Endothelial cell of umbilical vein (primary cell): ENCODE measurements around the gene CCSER1. TPM values are rescaled to one million over a fixed set of nuclear protein-coding genes. Genes with fewer than 3 reads are reported as not detected.

Source experiments
- BruUV-seq: library from RNA; stranded (reverse); fragments of 400-500 nt; replicated peaks from 2 replicates; lab custom pipeline; 2021; lab: Mats Ljungman, UMichigan
- CTCF ChIA-PET: fragments of 300-600, 350-600 bp; sonication (Branson Sonifier 250); formaldehyde crosslinking; loops from one replicate; lab custom pipeline; 2021; ENCODE audit warnings: antibody characterized with exemption, inconsistent platforms; lab: Charles Lee
- POLR2A ChIA-PET: fragments of 300-600, 350-600 bp; sonication (Branson Sonifier 250); formaldehyde crosslinking; loops from one replicate; lab custom pipeline; 2021; ENCODE audit warnings: antibody characterized with exemption, inconsistent platforms; lab: Charles Lee
- DNase-seq: peaks from one replicate; pipeline ENCODE4 v3.0.0-alpha.2; 2011; ENCODE audit warnings: low read depth, low spot score
- FAIRE-seq: peaks from 2 replicates; lab custom pipeline; 2011; peaks lifted over from hg19 to GRCh38; lab: Jason Lieb, UNC
- H2AFZ ChIP-seq: 2 replicates; pipeline ENCODE4 v1.6.0; 2012; ENCODE audit warnings: low read depth, low read length, control low read depth, inconsistent platforms
- H3K27ac ChIP-seq: 2 replicates; pipeline ENCODE4 v1.5.1; 2011; ENCODE audit warnings: low read depth, mild to moderate bottlenecking, control low read depth, low read length, moderate library complexity; ENCODE audit not compliant: insufficient read depth
- H3K27me3 ChIP-seq, 2 experiments: 2 replicates each; pipeline versions ENCODE4 v1.6.0 to v1.6.1; 2011; ENCODE audit warnings: low read length in 2 of 2, mixed read lengths in 1 of 2; ENCODE audit not compliant: control insufficient read depth in 2 of 2, insufficient read depth in 2 of 2
- H3K36me3 ChIP-seq, 2 experiments: 2 replicates in 1 of 2; 3 replicates in 1 of 2; pipeline ENCODE4 v1.5.1; 2011; ENCODE audit warnings: low read length in 2 of 2, mild to moderate bottlenecking in 1 of 2, moderate library complexity in 1 of 2; ENCODE audit not compliant: control insufficient read depth in 2 of 2, insufficient read depth in 2 of 2; ENCODE audit errors: extremely low read depth in 1 of 2
- H3K4me1 ChIP-seq: 3 replicates; pipeline ENCODE4 v1.5.1; 2011; ENCODE audit warnings: mild to moderate bottlenecking, low read length; ENCODE audit not compliant: control insufficient read depth, insufficient read depth; ENCODE audit errors: extremely low read depth
- H3K4me2 ChIP-seq: 2 replicates; pipeline ENCODE4 v1.6.1; 2011; ENCODE audit warnings: low read length, control low read depth, mixed read lengths; ENCODE audit not compliant: insufficient read depth
- H3K4me3 ChIP-seq, 3 experiments: fragments of 200-600 bp in 1 of 3; sonication (generic), shearing (Covaris generic) in 1 of 3; replicated peaks in 1 of 3; 2 replicates each; pipeline ENCODE4 v1.5.1; 2011 to 2016; ENCODE audit warnings: control low read depth in 3 of 3, low read length in 3 of 3, mild to moderate bottlenecking in 2 of 3, inconsistent platforms in 1 of 3, low read depth in 1 of 3, moderate library complexity in 1 of 3; ENCODE audit not compliant: insufficient read depth in 1 of 3
- H3K79me2 ChIP-seq: 2 replicates; pipeline ENCODE4 v1.6.0; 2012; ENCODE audit warnings: low read length, inconsistent platforms; ENCODE audit not compliant: control insufficient read depth, insufficient read depth
- H3K9ac ChIP-seq: replicated peaks from 2 replicates; pipeline ENCODE3; 2011; ENCODE audit warnings: low read length, control low read depth; ENCODE audit not compliant: insufficient read depth; ENCODE audit errors: extremely low read depth
- H3K9me1 ChIP-seq: replicated peaks from 3 replicates; pipeline ENCODE4 v1.6.0; 2011; ENCODE audit warnings: mild to moderate bottlenecking, low read length; ENCODE audit not compliant: control insufficient read depth, insufficient read depth; ENCODE audit errors: extremely low read depth
- H3K9me3 ChIP-seq: replicated peaks from 2 replicates; pipeline ENCODE4 v1.5.1; 2012; ENCODE audit warnings: low read length, inconsistent platforms; ENCODE audit not compliant: control insufficient read depth, insufficient read depth
- H4K20me1 ChIP-seq: replicated peaks from 2 replicates; pipeline ENCODE3; 2011; ENCODE audit warnings: mild to moderate bottlenecking, low read length; ENCODE audit not compliant: control insufficient read depth, insufficient read depth; ENCODE audit errors: extremely low read depth
- CTCF ChIP-seq, 2 donors: IDR thresholded peaks; 1 replicate in 1 of 2; 2 replicates in 1 of 2; pipeline ENCODE4 v1.5.1; 2011; ENCODE audit warnings: low read length in 2 of 2, mild to moderate bottlenecking in 2 of 2, moderate library complexity in 2 of 2, control low read depth in 1 of 2, inconsistent platforms in 1 of 2, low read depth in 1 of 2; ENCODE audit not compliant: insufficient read depth in 1 of 2; ENCODE audit errors: extremely low read depth in 1 of 2
- EZH2 ChIP-seq: IDR thresholded peaks from 2 replicates; pipeline ENCODE4 v1.6.1; 2012; ENCODE audit warnings: borderline replicate concordance, low read depth, mild to moderate bottlenecking, moderate library complexity, low read length, inconsistent platforms; ENCODE audit not compliant: severe bottlenecking
- FOS ChIP-seq: IDR thresholded peaks from 2 replicates; pipeline ENCODE4 v1.6.1; 2011; ENCODE audit warnings: mild to moderate bottlenecking, low read length, moderate library complexity, borderline replicate concordance; ENCODE audit not compliant: insufficient read depth
- GATA2 ChIP-seq: IDR thresholded peaks from 2 replicates; pipeline ENCODE4 v1.7.0; 2011; ENCODE audit warnings: low read depth, mild to moderate bottlenecking, moderate library complexity, mixed read lengths, low read length; ENCODE audit not compliant: insufficient read length, insufficient read depth
- JUN ChIP-seq: IDR thresholded peaks from 2 replicates; pipeline ENCODE4 v1.6.1; 2011; ENCODE audit warnings: borderline replicate concordance, low read depth; ENCODE audit not compliant: insufficient read length, insufficient read depth
- MAX ChIP-seq: IDR thresholded peaks from 2 replicates; pipeline ENCODE4 v1.6.1; 2011; ENCODE audit not compliant: insufficient read depth, insufficient read length
- MYC ChIP-seq: IDR thresholded peaks from one replicate; pipeline ENCODE4 v1.6.1; 2011; ENCODE audit warnings: mild to moderate bottlenecking, low read depth, low read length
- POLR2A ChIP-seq: IDR thresholded peaks from 2 replicates; pipeline ENCODE4 v1.6.1; 2012; ENCODE audit warnings: low read depth, mild to moderate bottlenecking, control low read depth, low read length
- POLR2AphosphoS5 ChIP-seq: IDR thresholded peaks from 2 replicates; pipeline ENCODE4 v1.6.1; 2012; ENCODE audit warnings: low read depth, mild to moderate bottlenecking, control low read depth, low read length, moderate library complexity; ENCODE audit not compliant: insufficient read depth
- dilution Hi-C: fragments of 300-500 bp; cut with MboI; formaldehyde crosslinking; loops from one replicate; pipeline ENCODE4 v1.15.0; 2019; ENCODE audit warnings: low sequenced_read_pairs; ENCODE audit not compliant: extremely low pct_ligation_motif_present
- intact Hi-C: fragments of 100-400 bp; cut with micrococcal nuclease; formaldehyde crosslinking; loops from one replicate; pipeline ENCODE4 v1.10.0; 2022
- polyA plus RNA-seq, 4 experiments: library from polyadenylated mRNA; depleted of rRNA in 3 of 4; stranded (reverse) in 3 of 4; unstranded in 1 of 4; fragments of >200 nt; gene quantifications; 2 replicates each; pipeline versions ENCODE4 v1.2.1 to v1.2.3, GENCODE V29; 2011 to 2012; ENCODE audit warnings: missing spikeins in 1 of 4
- total RNA-seq: library from RNA; stranded (reverse); gene quantifications from 2 replicates; pipeline ENCODE4 v1.2.3, GENCODE V29; 2021

CCSER1 gene
- total and polyA plus RNA-seq, 2 donors (not counting 3 experiments of a cell fraction or from before 2014, with no cell fraction given), result 0.11 to 1.8 TPM

- H3K27me3 ChIP-seq, result peaks cover 0 to 1% of the 10 kb centered on the region in 2 experiments
- dilution Hi-C loops (no loop called here), intact Hi-C loops (no loop called here)
- ChIA-PET POLR2A (no interaction called here), CTCF (interaction anchor here (1.5 kb wide), 1 partner anchor 25 kb away, joined by 4 read pairs; no protein-coding TSS in a partner anchor)
- no peak overlapping the region for H3K9ac ChIP-seq
- H3K9me3 ChIP-seq, result no peaks in the 10 kb centered on the region
- H3K9me1 ChIP-seq, result no peaks in the 10 kb centered on the region
- DNase-seq (no peak), FAIRE-seq (no peak)
- TF ChIP-seq EZH2, result no peak
- no peak for TF ChIP-seq GATA2
- no peak for TF ChIP-seq MYC
- no peak for TF ChIP-seq POLR2AphosphoS5
- no peak for TF ChIP-seq CTCF (IDR thresholded peaks at IDR 0.05; ENCODE audit: extremely low read depth in 1 of 2, insufficient read depth in 1 of 2, low read depth in 1 of 2, low read length in 2 of 2)
- no peak for TF ChIP-seq POLR2A
- TF ChIP-seq JUN, result no peak
- no peak for TF ChIP-seq MAX
- no peak for TF ChIP-seq FOS
- no TSS peak for BruUV-seq
- no peak overlapping the region for H3K4me2 ChIP-seq
- no peak overlapping the region for H3K4me3 ChIP-seq
- H3K36me3 ChIP-seq, result no peaks in the 10 kb centered on the region
- no peak overlapping the region for H3K27ac ChIP-seq
- H3K79me2 ChIP-seq, result no peaks in the 10 kb centered on the region
- no peaks in the 10 kb centered on the region for H4K20me1 ChIP-seq
- no peaks in the 10 kb centered on the region for H3K4me1 ChIP-seq
- no peak overlapping the region for H2AFZ ChIP-seq
Observed at GRCh38 chr4:90081432-90082144, 45.6 kb upstream of the CCSER1 start.
